ENCODE measurements around the gene HOXB9. TPM values are rescaled to one million over a fixed set of nuclear protein-coding genes. Genes with fewer than 3 reads are reported as not detected.

HOXB9 gene
- total RNA-seq, 1 experiment from 2014 or later: 65.9 TPM

DNA sequence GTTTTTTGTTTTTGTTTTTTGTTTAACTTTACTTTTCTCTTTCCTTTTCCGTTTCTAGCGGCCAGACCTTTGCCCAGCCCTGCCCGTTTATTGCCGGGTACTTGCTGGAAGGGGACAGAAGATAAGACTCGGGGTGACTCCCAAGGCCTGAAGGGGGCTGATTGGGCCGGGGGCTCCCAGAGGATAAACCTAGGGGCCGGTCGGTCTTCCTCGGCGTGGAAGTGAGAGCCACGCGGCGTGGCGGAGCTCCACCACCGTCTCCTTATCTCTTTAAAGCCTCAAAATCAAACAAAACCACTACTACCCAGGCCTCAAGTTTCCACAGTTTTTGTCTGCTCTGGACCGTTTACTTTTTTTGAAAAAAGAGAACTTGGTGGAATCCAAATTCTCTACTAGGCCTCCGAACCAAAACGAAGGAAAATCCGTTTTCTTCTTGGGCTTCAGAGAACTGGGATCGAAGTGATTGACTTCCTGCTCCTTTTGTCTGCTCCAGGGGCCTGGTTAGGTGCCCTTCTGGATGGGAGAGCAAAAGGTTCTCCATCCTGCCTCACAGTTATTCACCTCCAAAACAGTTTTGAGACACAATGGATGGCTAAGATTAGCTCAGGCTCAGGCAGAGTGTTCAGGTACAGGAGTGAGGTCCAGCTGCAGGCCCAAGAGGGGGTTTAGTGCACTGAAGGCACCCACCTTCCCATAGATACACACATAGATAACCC is 8.5 kb upstream of the HOXB9 start:
- CTCF ChIA-PET: no interaction called here
- POLR2A ChIA-PET: no interaction called here
- Histone ChIP-seq H3K36me3 (ENCODE audit: control insufficient read depth, insufficient read depth, low read length) (peaks cover 12% of the 10 kb centered on the region; the same call in 1 of the 2 replicates), H3K4me3 (ENCODE audit: low read depth in 2 of 2, low read length in 2 of 2) (no peak overlapping the region), H3K27ac (ENCODE audit: low read length) (no peak overlapping the region), H3K4me1 (ENCODE audit: control insufficient read depth, insufficient read depth, low read length) (peaks cover 32% of the 10 kb centered on the region), H3K9me3 (ENCODE audit: control insufficient read depth, insufficient read depth, low read depth, low read length) (no peaks in the 10 kb centered on the region), H3K27me3 (ENCODE audit: control insufficient read depth, insufficient read depth, low read length) (no peaks in the 10 kb centered on the region)
- intact Hi-C loops (cut with micrococcal nuclease; ENCODE audit: unreplicated experiment): no loop called here
- BruUV-seq (replicated peaks): TSS peak; percentile 13
- ATAC-seq: no peak
- no peak for DNase-seq (ENCODE audit: low read depth, low spot score)
- TF ChIP-seq POLR2AphosphoS5 (IDR thresholded peaks at IDR 0.05; ENCODE audit: low read depth, low read length): no peak
- no peak for TF ChIP-seq TCF7L2 (IDR thresholded peaks at IDR 0.05; ENCODE audit: low read depth, low read length)
- TF ChIP-seq SIN3A (IDR thresholded peaks at IDR 0.05; ENCODE audit: borderline replicate concordance, insufficient read depth, low read depth, low read length): no peak
- TF ChIP-seq, protein P1, sequence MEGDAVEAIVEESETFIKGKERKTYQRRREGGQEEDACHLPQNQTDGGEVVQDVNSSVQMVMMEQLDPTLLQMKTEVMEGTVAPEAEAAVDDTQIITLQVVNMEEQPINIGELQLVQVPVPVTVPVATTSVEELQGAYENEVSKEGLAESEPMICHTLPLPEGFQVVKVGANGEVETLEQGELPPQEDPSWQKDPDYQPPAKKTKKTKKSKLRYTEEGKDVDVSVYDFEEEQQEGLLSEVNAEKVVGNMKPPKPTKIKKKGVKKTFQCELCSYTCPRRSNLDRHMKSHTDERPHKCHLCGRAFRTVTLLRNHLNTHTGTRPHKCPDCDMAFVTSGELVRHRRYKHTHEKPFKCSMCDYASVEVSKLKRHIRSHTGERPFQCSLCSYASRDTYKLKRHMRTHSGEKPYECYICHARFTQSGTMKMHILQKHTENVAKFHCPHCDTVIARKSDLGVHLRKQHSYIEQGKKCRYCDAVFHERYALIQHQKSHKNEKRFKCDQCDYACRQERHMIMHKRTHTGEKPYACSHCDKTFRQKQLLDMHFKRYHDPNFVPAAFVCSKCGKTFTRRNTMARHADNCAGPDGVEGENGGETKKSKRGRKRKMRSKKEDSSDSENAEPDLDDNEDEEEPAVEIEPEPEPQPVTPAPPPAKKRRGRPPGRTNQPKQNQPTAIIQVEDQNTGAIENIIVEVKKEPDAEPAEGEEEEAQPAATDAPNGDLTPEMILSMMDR (IDR thresholded peaks at IDR 0.05): no peak
- TF ChIP-seq, protein P2, sequence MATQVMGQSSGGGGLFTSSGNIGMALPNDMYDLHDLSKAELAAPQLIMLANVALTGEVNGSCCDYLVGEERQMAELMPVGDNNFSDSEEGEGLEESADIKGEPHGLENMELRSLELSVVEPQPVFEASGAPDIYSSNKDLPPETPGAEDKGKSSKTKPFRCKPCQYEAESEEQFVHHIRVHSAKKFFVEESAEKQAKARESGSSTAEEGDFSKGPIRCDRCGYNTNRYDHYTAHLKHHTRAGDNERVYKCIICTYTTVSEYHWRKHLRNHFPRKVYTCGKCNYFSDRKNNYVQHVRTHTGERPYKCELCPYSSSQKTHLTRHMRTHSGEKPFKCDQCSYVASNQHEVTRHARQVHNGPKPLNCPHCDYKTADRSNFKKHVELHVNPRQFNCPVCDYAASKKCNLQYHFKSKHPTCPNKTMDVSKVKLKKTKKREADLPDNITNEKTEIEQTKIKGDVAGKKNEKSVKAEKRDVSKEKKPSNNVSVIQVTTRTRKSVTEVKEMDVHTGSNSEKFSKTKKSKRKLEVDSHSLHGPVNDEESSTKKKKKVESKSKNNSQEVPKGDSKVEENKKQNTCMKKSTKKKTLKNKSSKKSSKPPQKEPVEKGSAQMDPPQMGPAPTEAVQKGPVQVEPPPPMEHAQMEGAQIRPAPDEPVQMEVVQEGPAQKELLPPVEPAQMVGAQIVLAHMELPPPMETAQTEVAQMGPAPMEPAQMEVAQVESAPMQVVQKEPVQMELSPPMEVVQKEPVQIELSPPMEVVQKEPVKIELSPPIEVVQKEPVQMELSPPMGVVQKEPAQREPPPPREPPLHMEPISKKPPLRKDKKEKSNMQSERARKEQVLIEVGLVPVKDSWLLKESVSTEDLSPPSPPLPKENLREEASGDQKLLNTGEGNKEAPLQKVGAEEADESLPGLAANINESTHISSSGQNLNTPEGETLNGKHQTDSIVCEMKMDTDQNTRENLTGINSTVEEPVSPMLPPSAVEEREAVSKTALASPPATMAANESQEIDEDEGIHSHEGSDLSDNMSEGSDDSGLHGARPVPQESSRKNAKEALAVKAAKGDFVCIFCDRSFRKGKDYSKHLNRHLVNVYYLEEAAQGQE (IDR thresholded peaks at IDR 0.05; ENCODE audit: insufficient read depth in 1 of 2, low read depth in 2 of 2, low read length in 1 of 2): no peak
- in situ Hi-C loops (cut with HindIII; ENCODE audit: low pct_unique_long_range_greater_than_20kb, low sequenced_read_pairs): no loop called here

- intact Hi-C loops (cut with micrococcal nuclease; ENCODE audit: unreplicated experiment): no loop called here
- H3K36me3 ChIP-seq (ENCODE audit: control insufficient read depth, insufficient read depth, low read length): peaks cover 12% of the 10 kb centered on the region; the same call in 1 of the 2 replicates
- in situ Hi-C loops (cut with HindIII; ENCODE audit: low pct_unique_long_range_greater_than_20kb, low sequenced_read_pairs): no loop called here
- H3K27ac ChIP-seq (ENCODE audit: low read length): no peak overlapping the region
- H3K4me1 ChIP-seq (ENCODE audit: control insufficient read depth, insufficient read depth, low read length): peaks cover 28% of the 10 kb centered on the region
- ChIA-PET CTCF (no interaction called here), POLR2A (no interaction called here)
- H3K9me3 ChIP-seq (ENCODE audit: control insufficient read depth, insufficient read depth, low read depth, low read length): no peaks in the 10 kb centered on the region
- no peak for DNase-seq (ENCODE audit: low read depth, low spot score)
- TF ChIP-seq POLR2AphosphoS5 (IDR thresholded peaks at IDR 0.05; ENCODE audit: low read depth, low read length): no peak
- TF ChIP-seq SIN3A (IDR thresholded peaks at IDR 0.05; ENCODE audit: borderline replicate concordance, insufficient read depth, low read depth, low read length): no peak
- TF ChIP-seq, protein P1 (IDR thresholded peaks at IDR 0.05): no peak
- no peak for TF ChIP-seq TCF7L2 (IDR thresholded peaks at IDR 0.05; ENCODE audit: low read depth, low read length)
- TF ChIP-seq, protein P2 (IDR thresholded peaks at IDR 0.05; ENCODE audit: insufficient read depth in 1 of 2, low read depth in 2 of 2, low read length in 1 of 2): no peak
- no TSS peak for BruUV-seq (replicated peaks)
- no peak for ATAC-seq
- H3K4me3 ChIP-seq (ENCODE audit: low read depth in 2 of 2, low read length in 2 of 2): no peak overlapping the region
- no peaks in the 10 kb centered on the region for H3K27me3 ChIP-seq (ENCODE audit: control insufficient read depth, insufficient read depth, low read length)
Observed at GRCh38 chr17:48633266-48633677, 7.1 kb upstream of the HOXB9 start.

All from Panc1 (cell line).